HEK293T (cell line): ENCODE measurements around the gene TRRAP.

Experiments
- ARNT ChIP-seq: fragments of 450-650 bp; IDR thresholded peaks from 2 replicates; pipeline ENCODE4 v1.6.1; 2017; ENCODE audit warnings: mild to moderate bottlenecking
- BHLHE40 ChIP-seq: fragments of 450-650 bp; IDR thresholded peaks from 2 replicates; pipeline ENCODE4 v1.6.1; 2016; ENCODE audit warnings: mild to moderate bottlenecking, moderate library complexity, borderline replicate concordance
- CTBP1 ChIP-seq: fragments of 450-650 bp; IDR thresholded peaks from 2 replicates; pipeline ENCODE4 v1.6.1; 2016; ENCODE audit warnings: borderline replicate concordance
- FOXA1 ChIP-seq: fragments of 450-650 bp; IDR thresholded peaks from 2 replicates; pipeline ENCODE4 v1.6.1; 2016; ENCODE audit warnings: mild to moderate bottlenecking
- FOXK2 ChIP-seq: fragments of 450-650 bp; IDR thresholded peaks from 2 replicates; pipeline ENCODE4 v1.6.1; 2016; ENCODE audit warnings: mild to moderate bottlenecking
- FOXM1 ChIP-seq: fragments of 450-650 bp; IDR thresholded peaks from 2 replicates; pipeline ENCODE4 v1.6.1; 2017; ENCODE audit warnings: mild to moderate bottlenecking, borderline replicate concordance
- HDGF ChIP-seq: fragments of 450-650 bp; IDR thresholded peaks from 2 replicates; pipeline ENCODE4 v1.6.1; 2017; ENCODE audit warnings: antibody characterized with exemption, borderline replicate concordance
- L3MBTL2 ChIP-seq: fragments of 450-650 bp; conservative IDR thresholded peaks from 2 replicates; pipeline ENCODE4 v1.6.1; 2016; ENCODE audit warnings: mild to moderate bottlenecking
- LEF1 ChIP-seq: fragments of 450-650 bp; IDR thresholded peaks from 2 replicates; pipeline ENCODE4 v1.6.1; 2017; ENCODE audit warnings: mild to moderate bottlenecking, borderline replicate concordance
- NFRKB ChIP-seq: fragments of 450-650 bp; IDR thresholded peaks from 2 replicates; pipeline ENCODE4 v1.6.1; 2016; ENCODE audit warnings: mild to moderate bottlenecking, moderate library complexity
- SP1 ChIP-seq: fragments of 450-650 bp; IDR thresholded peaks from 2 replicates; pipeline ENCODE4 v1.6.1; 2017
- TARDBP ChIP-seq: fragments of 450-650 bp; IDR thresholded peaks from 2 replicates; pipeline ENCODE4 v1.6.1; 2016
- ZNF384 ChIP-seq: fragments of 450-650 bp; IDR thresholded peaks from 2 replicates; pipeline ENCODE4 v1.6.1; 2016
- TF ChIP-seq, protein P1 (sequence below): fragments of 450-650 bp; IDR thresholded peaks from 2 replicates; pipeline ENCODE4 v1.6.1; 2016

DNA sequence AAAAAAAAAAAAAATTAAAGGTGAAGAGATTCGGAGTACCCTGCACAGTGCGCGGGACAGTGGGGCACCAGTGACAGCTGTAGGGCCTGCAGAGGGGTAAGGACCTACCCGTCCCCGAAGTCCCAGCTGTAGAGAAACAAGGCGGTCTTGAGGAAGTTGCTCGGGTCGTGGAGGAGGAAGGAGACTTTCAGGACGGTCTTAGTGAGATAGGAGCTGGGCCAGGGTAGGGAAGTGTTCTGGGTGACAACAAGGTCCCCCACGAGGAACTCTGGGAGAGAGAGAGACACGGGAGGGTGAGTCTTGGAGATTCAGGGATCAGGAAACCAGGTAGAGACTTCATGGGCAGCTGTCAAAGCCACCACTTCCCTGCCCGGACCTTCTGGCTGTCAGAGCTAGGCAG, 18.3 kb upstream of the TRRAP start:
- no peak for TF ChIP-seq CTBP1
- no peak for TF ChIP-seq FOXA1
- no peak for TF ChIP-seq ZNF384
- no peak for TF ChIP-seq TARDBP
- no peak for TF ChIP-seq HDGF
- TF ChIP-seq SP1 = no peak
- TF ChIP-seq LEF1 = no peak
- TF ChIP-seq FOXK2 = no peak
- TF ChIP-seq NFRKB = no peak
- no peak for TF ChIP-seq L3MBTL2
- no peak for TF ChIP-seq FOXM1
- no peak for TF ChIP-seq ARNT
- TF ChIP-seq, protein P1, sequence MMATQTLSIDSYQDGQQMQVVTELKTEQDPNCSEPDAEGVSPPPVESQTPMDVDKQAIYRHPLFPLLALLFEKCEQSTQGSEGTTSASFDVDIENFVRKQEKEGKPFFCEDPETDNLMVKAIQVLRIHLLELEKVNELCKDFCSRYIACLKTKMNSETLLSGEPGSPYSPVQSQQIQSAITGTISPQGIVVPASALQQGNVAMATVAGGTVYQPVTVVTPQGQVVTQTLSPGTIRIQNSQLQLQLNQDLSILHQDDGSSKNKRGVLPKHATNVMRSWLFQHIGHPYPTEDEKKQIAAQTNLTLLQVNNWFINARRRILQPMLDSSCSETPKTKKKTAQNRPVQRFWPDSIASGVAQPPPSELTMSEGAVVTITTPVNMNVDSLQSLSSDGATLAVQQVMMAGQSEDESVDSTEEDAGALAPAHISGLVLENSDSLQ = no peak
- no peak for TF ChIP-seq BHLHE40
